22Rv1 (cell line): Measurements from ENCODE around the gene IPO13.

ENCODE experiments used
- CTCF ChIP-seq: fragments of 450-650 bp; IDR thresholded peaks from 2 replicates; pipeline ENCODE4 v1.5.1; 2017; ENCODE audit warnings: mild to moderate bottlenecking
- ZFX ChIP-seq: fragments of 450-650 bp; IDR thresholded peaks from 2 replicates; pipeline ENCODE4 v1.6.1; 2017; ENCODE audit warnings: antibody characterized with exemption, borderline replicate concordance

GRCh38 chr1:43973981-43974442, 27.3 kb downstream of the IPO13 start:
- TF ChIP-seq CTCF (no peak), ZFX (no peak)
